Osteoblast (primary cell): Measurements from ENCODE around the gene LRRC73. TPM values are rescaled to one million over a fixed set of nuclear protein-coding genes. Genes with fewer than 3 reads are reported as not detected.

Experiments used
- DNase-seq: peaks from one replicate; pipeline ENCODE4 v3.0.0; 2011; ENCODE audit warnings: low spot score, mixed read lengths; ENCODE audit not compliant: insufficient read length; ENCODE audit errors: missing footprints
- H2AFZ ChIP-seq: 2 replicates; pipeline ENCODE4 v1.6.0; 2011; ENCODE audit warnings: mild to moderate bottlenecking, low read length
- H3K27ac ChIP-seq: 2 replicates; pipeline ENCODE4 v1.5.1; 2011; ENCODE audit warnings: mild to moderate bottlenecking, low read depth, low read length, moderate library complexity
- H3K27me3 ChIP-seq: 2 replicates; pipeline ENCODE4 v1.6.0; 2012; ENCODE audit warnings: mild to moderate bottlenecking, control low read depth, inconsistent platforms, low read length, moderate library complexity; ENCODE audit not compliant: insufficient read depth
- H3K36me3 ChIP-seq: 2 replicates; pipeline ENCODE4 v1.5.1; 2011; ENCODE audit warnings: mild to moderate bottlenecking, low read length, control low read depth, moderate library complexity; ENCODE audit not compliant: insufficient read depth
- H3K4me1 ChIP-seq: 2 replicates; pipeline ENCODE4 v1.5.1; 2011; ENCODE audit warnings: mild to moderate bottlenecking, low read length, control low read depth, moderate library complexity; ENCODE audit not compliant: insufficient read depth
- H3K4me2 ChIP-seq: 2 replicates; pipeline ENCODE4 v1.6.0; 2011; ENCODE audit warnings: mild to moderate bottlenecking, low read length; ENCODE audit not compliant: insufficient read depth
- H3K4me3 ChIP-seq: fragments of 200-600 bp; sonication (generic); 3 replicates; pipeline ENCODE4 v1.5.1; 2012; ENCODE audit warnings: mild to moderate bottlenecking, low read length, inconsistent platforms; ENCODE audit not compliant: insufficient read depth
- H3K79me2 ChIP-seq: 2 replicates; pipeline ENCODE4 v1.6.0; 2012; ENCODE audit warnings: mild to moderate bottlenecking, low read length, control low read depth, inconsistent platforms; ENCODE audit not compliant: insufficient read depth
- H3K9me3 ChIP-seq: 2 replicates; pipeline ENCODE4 v1.5.1; 2011; ENCODE audit warnings: low read depth, low read length, control low read depth
- H4K20me1 ChIP-seq: 2 replicates; pipeline ENCODE4 v1.6.0; 2012; ENCODE audit warnings: mild to moderate bottlenecking, low read length, control low read depth; ENCODE audit not compliant: insufficient read depth
- CTCF ChIP-seq: IDR thresholded peaks from 2 replicates; pipeline ENCODE4 v1.5.1; 2011; ENCODE audit warnings: mild to moderate bottlenecking, low read depth, low read length, moderate library complexity; ENCODE audit errors: extremely low read depth
- small RNA-seq: library from RNA; depleted of rRNA; stranded (forward); fragments of <200 nt; gene quantifications from one replicate; pipeline ENCODE3, GENCODE V24; 2012
- total RNA-seq: library from RNA; depleted of rRNA; stranded (reverse); fragments of >200 nt; gene quantifications from 2 replicates; pipeline ENCODE4 v1.2.3, GENCODE V29; 2012

The LRRC73 gene
- total RNA-seq, 1 donor: 0.36 TPM

- Histone ChIP-seq H3K27ac (no peak overlapping the region), H3K9me3 (no peaks in the 10 kb centered on the region), H3K79me2 (no peaks in the 10 kb centered on the region), H3K4me2 (no peak overlapping the region), H3K27me3 (peaks cover 21% of the 10 kb centered on the region), H4K20me1 (no peaks in the 10 kb centered on the region), H3K4me3 (no peak overlapping the region), H3K36me3 (peaks cover 7% of the 10 kb centered on the region), H3K4me1 (peaks cover 4% of the 10 kb centered on the region), H2AFZ (no peak overlapping the region)
- TF ChIP-seq CTCF: no peak
- DNase-seq: peak; percentile 52
Observed at GRCh38 chr6:43457643-43458042, 52.5 kb downstream of the LRRC73 start.

Small RNA genes within 50 kb of the gene (small RNA-seq; reads per million reads assigned to genes)
- gene RF00426 (not detected), gene RNU6-1113P (not detected)

Other genes starting within 250 kb of the LRRC73 start
- gene SLC22A7, start 212.1 kb downstream of the LRRC73 start, total RNA-seq: not detected in 2 replicates
- 0.59 TPM in 1 of 2 replicates, not detected in the other for gene CRIP3, start 201.5 kb downstream of the LRRC73 start, total RNA-seq
- 12.3 and 14.7 TPM in 2 replicates for gene ZNF318, start 140.7 kb downstream of the LRRC73 start, total RNA-seq
- gene ABCC10, start 82.8 kb downstream of the LRRC73 start, total RNA-seq: 26.4 and 27.1 TPM in 2 replicates
- gene DLK2, start 54.8 kb downstream of the LRRC73 start, total RNA-seq: 0.29 TPM in 1 of 2 replicates, not detected in the other
- 14.5 and 16.2 TPM in 2 replicates for gene TJAP1, start 32.8 kb downstream of the LRRC73 start, total RNA-seq
- gene YIPF3, start 6.6 kb upstream of the LRRC73 start, total RNA-seq: 98.8 and 126 TPM in 2 replicates
- 28.6 and 29.5 TPM in 2 replicates for gene POLR1C, start 6.7 kb upstream of the LRRC73 start, total RNA-seq
- 33.9 and 66.2 TPM in 2 replicates for gene XPO5, start 65.7 kb upstream of the LRRC73 start, total RNA-seq
- gene POLH, start 65.8 kb upstream of the LRRC73 start, total RNA-seq: 26.4 and 28.0 TPM in 2 replicates
- gene GTPBP2, start 118.9 kb upstream of the LRRC73 start, total RNA-seq: 74.3 and 84.0 TPM in 2 replicates
- gene MAD2L1BP, start 125.5 kb upstream of the LRRC73 start, total RNA-seq: 18.6 and 30.4 TPM in 2 replicates
- under 0.01 and 0.36 TPM in 2 replicates for gene RSPH9, start 134.7 kb upstream of the LRRC73 start, total RNA-seq
- gene MRPS18A, start 177.4 kb upstream of the LRRC73 start, total RNA-seq: 27.5 and 30.4 TPM in 2 replicates